Stimulated activated CD8-positive, alpha-beta memory T cell treated with anti-CD3 and anti-CD28 coated beads, Interleukin-7, amount 100 ng/mL, for 24 hours (primary cell): ENCODE measurements around the gene RAI1.
"Not testable (repeated sequence)": the region's sequence is repeated elsewhere in the genome, so short reads cannot be mapped to it uniquely, and the experiment has no call there.

Experiments
- DNase-seq: peaks from one replicate; pipeline ENCODE4 v3.0.0-alpha.2; 2020; ENCODE audit warnings: low read depth

The RAI1 gene

DNA sequence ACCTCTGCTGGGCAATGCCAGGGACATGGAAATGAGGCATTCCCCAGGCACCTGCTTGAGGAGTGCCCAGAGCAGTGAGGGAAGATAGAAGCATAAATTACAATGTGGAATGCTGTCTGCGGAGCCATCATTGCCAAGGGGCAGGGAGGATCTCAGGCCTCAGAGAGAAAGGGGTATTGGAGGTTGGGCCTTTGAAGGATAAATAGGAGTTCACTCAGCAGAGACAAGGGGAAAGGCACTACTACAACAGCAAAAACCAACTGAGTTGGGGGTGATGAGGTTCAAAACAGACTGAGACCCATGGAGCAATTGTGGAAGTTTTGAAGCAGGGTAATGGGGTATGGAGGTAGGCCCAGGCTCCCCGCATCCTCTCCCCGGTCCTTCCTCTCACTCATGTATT, 122.7 kb downstream of the RAI1 start:
- DNase-seq, result no peak

DNA sequence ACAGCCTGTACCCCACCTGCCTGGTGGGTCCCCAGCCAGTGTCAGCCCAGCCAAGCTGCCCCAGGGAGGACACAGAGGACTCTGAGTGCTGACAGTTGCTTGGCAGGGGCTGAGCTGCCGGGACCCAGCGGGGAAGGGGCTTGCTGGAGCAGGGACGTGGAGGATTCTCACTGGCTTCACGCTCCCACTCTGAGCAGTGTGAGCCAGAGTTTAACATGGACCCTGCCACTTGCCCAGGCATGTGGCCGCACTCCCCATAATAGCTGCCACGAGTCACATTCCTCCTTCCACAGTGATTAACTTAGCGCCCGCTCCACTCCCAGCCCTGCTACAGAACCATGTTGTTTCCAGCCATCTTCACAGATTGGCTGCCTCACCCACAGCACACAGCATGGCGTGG, 124.3 kb downstream of the RAI1 start:
- no peak for DNase-seq

GRCh38 chr17:17806035-17806434, 124.8 kb downstream of the RAI1 start:
- DNase-seq, result no peak

DNA sequence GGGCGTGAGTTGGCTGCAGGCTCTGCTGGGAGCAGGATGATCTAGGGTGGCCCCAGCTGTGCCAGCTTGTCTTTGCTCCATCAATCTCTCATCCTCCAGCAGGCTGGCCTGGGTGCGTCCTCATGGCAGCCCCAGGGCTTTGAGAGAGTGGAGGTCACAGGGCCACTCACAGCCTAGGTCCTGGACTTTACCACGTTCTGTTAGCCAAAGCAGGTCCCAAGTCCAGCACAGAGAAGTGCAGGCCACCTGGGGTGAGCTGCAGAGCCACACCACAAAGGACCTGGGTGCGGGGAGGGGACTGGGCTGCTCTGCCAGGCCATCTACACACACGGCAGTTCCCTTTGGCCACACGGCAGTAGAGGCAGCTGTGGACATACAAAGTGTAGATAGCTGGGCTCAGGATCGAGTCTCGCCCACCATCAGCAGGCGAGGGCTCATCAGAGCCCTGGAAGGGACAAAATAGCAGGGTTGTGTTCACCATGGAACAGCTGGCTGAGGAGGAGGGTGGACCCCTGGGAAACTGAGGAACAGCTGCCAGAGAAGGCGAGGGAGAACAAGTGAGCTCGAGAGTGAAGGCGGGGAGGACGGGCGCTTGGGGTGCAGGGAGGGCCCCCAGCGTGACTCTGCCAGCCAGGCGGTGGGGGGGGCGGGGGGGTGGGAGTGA, 125.5 kb downstream of the RAI1 start:
- DNase-seq, result no peak

- no peak for DNase-seq
Observed at GRCh38 chr17:17807440-17807839, 126.2 kb downstream of the RAI1 start.

DNA sequence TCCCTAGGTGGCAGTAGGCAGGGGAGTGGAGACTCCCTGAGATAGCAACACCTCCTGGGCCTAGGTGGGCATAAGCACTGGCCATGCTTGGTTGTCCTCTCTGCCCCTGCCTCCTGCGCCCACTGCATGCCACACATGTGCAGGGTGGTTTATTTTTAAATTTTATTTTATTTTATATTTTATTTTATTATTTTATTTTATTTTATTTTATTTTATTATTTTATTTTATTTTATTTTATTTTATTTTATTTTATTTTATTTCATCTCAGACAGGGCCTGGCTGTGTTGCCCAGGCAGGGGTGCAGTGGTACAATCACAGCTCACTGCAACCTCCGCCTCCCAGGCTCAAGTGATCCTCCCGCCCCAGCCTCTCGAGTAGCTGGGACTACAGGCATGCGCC, 126.9 kb downstream of the RAI1 start:
- DNase-seq, result not testable (repeated sequence)

DNA sequence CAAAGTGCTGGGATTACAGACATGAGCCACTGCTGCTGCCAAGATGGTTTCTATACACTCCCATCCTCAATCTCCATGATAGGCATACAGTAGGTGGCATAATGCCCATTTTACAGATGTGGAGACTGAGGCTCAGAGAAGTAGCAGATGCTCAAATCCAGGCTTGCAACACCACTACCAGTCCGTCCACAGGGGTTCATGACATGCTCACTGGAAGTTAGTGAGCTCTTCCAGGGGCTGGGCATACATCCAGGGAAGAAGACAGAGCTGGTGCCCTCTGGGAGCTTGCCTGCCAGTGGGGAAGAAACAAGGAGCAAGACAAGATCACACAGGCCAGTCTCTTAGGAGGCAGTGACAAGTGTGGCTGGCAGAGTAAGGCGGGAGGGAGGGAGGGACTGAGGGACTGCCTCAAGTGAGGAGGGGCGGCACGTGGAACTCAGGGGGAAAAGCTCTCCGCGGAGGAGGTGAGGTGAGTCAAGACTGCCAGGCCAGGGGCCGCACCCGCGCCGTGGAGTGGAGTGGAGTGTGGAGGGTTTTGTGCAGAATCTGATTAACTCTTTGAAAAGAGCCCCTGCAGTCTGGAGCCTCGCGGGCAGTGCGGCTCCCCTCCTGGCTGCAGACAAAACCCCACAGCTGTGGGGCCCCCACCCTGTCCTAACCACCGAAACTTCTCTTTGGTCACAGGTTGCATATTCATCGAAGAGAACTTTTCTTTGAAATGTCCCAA, 127.6 kb downstream of the RAI1 start:
- no peak for DNase-seq

GRCh38 chr17:17809531-17810083, 128.3 kb downstream of the RAI1 start:
- no peak for DNase-seq

GRCh38 chr17:17810084-17810894, 129.0 kb downstream of the RAI1 start:
- DNase-seq, result no peak

GRCh38 chr17:17810895-17811248, 129.6 kb downstream of the RAI1 start:
- DNase-seq, result no peak

DNA sequence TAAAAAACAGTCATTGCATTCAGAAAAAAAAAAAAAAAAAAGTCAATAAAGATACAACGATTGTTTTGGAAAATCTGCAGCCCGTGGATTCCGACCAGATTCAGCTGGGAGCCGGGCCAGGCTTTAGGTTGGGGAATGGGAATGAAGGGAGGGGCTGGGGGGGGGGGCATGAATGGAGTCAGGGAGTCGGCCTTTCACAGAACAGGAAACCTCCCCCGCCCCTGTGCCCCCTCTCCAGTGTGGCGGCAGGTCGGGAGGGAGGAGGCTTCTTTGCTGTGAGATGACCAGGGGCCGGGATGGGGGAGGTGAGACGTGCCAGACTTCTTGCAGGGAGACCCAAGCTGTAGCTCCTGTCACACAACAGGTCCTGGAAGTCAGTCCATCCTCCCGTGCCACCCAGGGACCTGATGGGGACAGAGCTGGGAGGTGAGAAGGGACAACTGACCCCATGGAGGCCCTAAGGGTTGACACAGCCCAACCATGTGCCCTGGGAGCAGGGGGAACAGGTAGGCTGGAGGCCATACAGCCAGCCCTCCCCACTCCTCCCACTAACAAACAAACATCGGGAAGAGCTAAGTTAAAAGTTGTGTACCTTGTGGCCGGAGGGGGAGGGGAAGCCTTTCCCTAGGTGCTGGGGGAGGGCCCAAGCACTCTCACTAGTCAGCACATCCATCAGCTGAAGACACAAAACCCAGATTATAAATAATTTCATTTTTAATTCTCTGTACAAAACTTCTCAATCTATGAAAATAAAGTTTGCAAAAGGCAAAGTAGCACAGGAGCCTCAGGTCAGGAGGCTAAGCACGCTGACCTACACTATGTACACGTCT, 130.3 kb downstream of the RAI1 start:
- no peak for DNase-seq

DNA sequence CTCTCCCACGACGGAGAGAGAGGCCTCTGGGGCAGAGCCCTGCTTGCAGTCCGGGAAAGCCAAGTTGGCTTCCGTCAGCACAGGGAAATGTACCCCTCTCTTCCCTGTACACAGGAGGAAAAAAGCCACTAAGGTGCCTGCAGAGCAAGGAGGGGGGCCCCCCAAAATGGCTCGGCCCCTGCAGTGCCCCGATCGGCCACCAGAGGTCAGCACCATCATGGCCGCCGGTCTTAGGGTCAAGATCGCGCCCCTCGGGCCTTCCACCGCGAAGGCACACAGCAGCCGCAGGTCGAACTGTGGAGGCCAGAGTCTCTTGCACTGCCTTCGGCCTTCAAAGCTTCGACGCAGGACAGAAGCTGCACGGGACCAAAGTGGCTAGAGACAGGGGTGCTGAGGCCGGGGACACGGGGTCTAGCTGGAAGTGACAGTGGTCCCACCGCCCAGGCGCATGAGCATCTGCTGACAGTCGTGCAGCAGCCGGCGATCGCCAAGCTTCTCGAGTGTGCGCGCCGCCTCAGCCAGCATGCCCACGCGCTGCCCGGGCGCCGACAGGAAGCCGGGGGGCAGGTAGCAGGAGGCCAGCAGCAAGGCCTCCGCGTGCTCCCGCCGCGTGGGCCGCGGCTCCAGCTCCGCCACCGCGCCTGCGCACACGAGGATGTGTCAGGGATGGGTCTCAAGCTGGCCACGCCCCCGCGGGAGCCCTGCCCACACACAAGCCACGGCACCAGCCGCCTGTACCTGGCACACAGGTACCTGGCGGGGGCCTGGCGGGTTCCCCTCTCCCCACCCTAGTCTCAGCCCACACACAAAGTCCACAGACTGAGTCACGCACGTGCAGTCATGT, 131.2 kb downstream of the RAI1 start:
- peak; percentile 56 for DNase-seq

DNA sequence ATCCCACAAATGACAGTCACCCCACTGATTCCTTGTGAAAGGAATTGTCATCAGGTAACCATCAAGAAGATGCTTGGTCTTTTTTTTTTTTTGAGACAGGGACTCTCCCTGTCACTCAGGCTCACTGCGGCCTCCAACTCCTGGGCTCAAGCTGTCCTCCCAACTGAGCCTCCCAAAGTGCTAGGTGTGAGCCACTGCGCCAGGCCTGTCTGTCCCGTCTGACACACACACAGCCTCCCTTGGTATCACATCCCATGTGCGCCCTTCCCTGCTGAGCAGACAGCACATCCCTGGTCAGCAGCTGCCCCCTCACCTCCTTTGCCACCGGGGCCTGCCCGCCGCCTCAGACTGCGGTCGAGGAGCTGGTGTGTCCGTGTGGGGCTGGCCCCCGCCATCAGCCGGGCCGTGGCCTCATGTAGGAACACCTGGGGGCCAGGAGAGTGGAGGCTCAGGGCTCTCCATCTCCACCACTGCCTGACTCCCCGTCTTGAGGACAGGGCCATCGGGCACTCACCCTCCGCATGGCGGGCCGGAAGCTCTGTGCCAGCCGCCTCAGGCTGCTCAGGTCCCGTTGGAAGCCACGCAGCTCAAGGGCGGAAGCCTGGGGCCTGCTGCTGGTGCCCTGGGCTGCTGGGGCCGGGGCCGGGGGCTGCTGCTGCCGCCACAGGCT, 131.9 kb downstream of the RAI1 start:
- DNase-seq, result no peak

GRCh38 chr17:17813725-17814095, 132.5 kb downstream of the RAI1 start:
- no peak for DNase-seq

- DNase-seq, result no peak
Observed at GRCh38 chr17:17814162-17815061, 133.2 kb downstream of the RAI1 start.

GRCh38 chr17:17815062-17815406, 133.8 kb downstream of the RAI1 start:
- DNase-seq, result no peak

DNA sequence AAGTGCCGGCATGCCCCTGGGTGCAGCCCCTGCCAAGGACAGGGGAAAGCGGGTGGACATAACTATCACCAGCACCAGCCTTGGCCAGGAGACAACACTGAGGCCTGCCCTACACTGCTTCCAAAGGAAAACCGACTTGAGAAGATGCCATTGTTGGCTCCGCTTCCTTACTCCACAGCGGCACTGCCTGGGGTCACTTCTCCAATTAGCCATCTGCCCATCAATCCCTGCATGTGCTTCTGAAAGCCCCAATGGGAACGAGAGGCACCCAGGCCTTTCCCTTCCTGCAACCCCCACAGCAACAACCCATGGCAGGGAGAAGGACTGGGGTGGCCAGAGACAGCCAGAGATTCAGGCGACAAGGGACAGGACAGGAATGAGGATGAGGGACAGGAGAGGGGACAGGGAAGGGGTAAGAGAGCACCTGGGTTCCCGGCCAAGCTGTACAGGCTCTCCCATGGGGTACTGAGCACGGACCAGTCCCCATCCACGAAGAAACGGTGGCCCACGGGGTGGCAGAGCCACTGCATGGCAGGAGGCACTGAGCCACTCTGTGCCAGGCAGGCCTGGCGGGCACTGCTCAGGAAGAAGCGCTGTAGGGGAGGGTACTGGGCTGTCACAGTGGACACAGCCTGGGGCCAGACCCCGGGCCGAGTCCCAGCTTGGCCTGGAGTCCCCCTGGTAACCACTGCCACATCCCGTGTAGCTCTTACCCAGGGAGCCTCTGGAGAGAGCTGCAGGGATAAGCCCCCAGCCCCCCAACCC, 134.4 kb downstream of the RAI1 start:
- no peak for DNase-seq

- no peak for DNase-seq
Observed at GRCh38 chr17:17816240-17816814, 135.1 kb downstream of the RAI1 start.
